CD4-positive, alpha-beta memory T cell (primary cell): ENCODE data around the gene SERTAD4. TPM values are rescaled to one million over a fixed set of nuclear protein-coding genes. Genes with fewer than 3 reads are reported as not detected.
A peak's percentile ranks its signal among the peaks of the same experiment; 100 is the strongest.

Experiments
- CTCF ChIA-PET: fragments of 350-600 bp; sonication (Branson Sonifier 250); formaldehyde crosslinking; loops from one replicate; lab custom pipeline; 2021; ENCODE audit warnings: inconsistent platforms; ENCODE audit not compliant: partially characterized antibody; lab: Charles Lee
- POLR2A ChIA-PET: fragments of 350-600 bp; sonication (Branson Sonifier 250); formaldehyde crosslinking; loops from one replicate; lab custom pipeline; 2021; ENCODE audit not compliant: partially characterized antibody; lab: Charles Lee
- DNase-seq, 5 donors: peaks; one replicate each; pipeline versions ENCODE4 v3.0.0 to v3.0.0-alpha.2; 2020 to 2022; ENCODE audit warnings: mixed read lengths in 1 of 5
- H3K27ac ChIP-seq: one replicate; pipeline ENCODE4 v1.7.0; 2013; ENCODE audit warnings: low read depth, low read length
- H3K27me3 ChIP-seq: 2 replicates; pipeline ENCODE4 v1.7.0; 2013; ENCODE audit warnings: mild to moderate bottlenecking, low read length, moderate library complexity; ENCODE audit not compliant: insufficient read depth
- H3K36me3 ChIP-seq: 2 replicates; pipeline ENCODE4 v1.7.0; 2013; ENCODE audit warnings: mild to moderate bottlenecking, low read length, moderate library complexity; ENCODE audit not compliant: insufficient read depth
- H3K4me1 ChIP-seq: 2 replicates; pipeline ENCODE4 v1.7.0; 2013; ENCODE audit warnings: mild to moderate bottlenecking, low read length, moderate library complexity; ENCODE audit not compliant: insufficient read depth
- H3K4me3 ChIP-seq, 2 donors: one replicate each; pipeline ENCODE4 v1.7.0; 2013; ENCODE audit warnings: low read length in 2 of 2, mild to moderate bottlenecking in 1 of 2
- H3K9me3 ChIP-seq, 2 donors: one replicate each; pipeline ENCODE4 v1.7.0; 2013; ENCODE audit warnings: low read length in 2 of 2, control low read depth in 1 of 2; ENCODE audit not compliant: control insufficient read depth in 1 of 2
- H3K27ac Mint-ChIP-seq, 7 donors: one replicate each; pipeline ENCODE4 v1.8.0; 2020 to 2021; ENCODE audit warnings: mixed read lengths in 7 of 7, mild to moderate bottlenecking in 6 of 7, inconsistent platforms in 3 of 7, moderate library complexity in 3 of 7
- H3K27me3 Mint-ChIP-seq, 2 donors: one replicate each; pipeline ENCODE4 v1.8.0; 2020 to 2021; ENCODE audit warnings: mixed read lengths in 2 of 2
- H3K36me3 Mint-ChIP-seq, 2 donors: one replicate each; pipeline ENCODE4 v1.8.0; 2020 to 2021; ENCODE audit warnings: mixed read lengths in 2 of 2, inconsistent platforms in 1 of 2, mild to moderate bottlenecking in 1 of 2
- H3K4me1 Mint-ChIP-seq, 4 donors: one replicate each; pipeline ENCODE4 v1.8.0; 2020 to 2021; ENCODE audit warnings: mixed read lengths in 4 of 4, mild to moderate bottlenecking in 1 of 4
- H3K4me3 Mint-ChIP-seq, 8 donors: one replicate each; pipeline ENCODE4 v1.8.0; 2020 to 2021; ENCODE audit warnings: mixed read lengths in 8 of 8, mild to moderate bottlenecking in 7 of 8, moderate library complexity in 6 of 8, inconsistent platforms in 3 of 8
- H3K9me3 Mint-ChIP-seq, 8 donors: one replicate each; pipeline ENCODE4 v1.8.0; 2020 to 2021; ENCODE audit warnings: mixed read lengths in 8 of 8, mild to moderate bottlenecking in 5 of 8, inconsistent platforms in 3 of 8, moderate library complexity in 1 of 8
- intact Hi-C: fragments of 100-400 bp; cut with micrococcal nuclease; formaldehyde crosslinking; loops from one replicate; pipeline ENCODE4 v1.15.1; 2023
- polyA plus RNA-seq, 2 donors: library from polyadenylated mRNA; unstranded; fragments of 300-500 nt; fragmentation: Illumina TruSeq; gene quantifications; one replicate each; pipeline ENCODE4 v1.2.3, GENCODE V29; 2021
- total RNA-seq, 2 experiments: library from RNA; stranded (reverse); gene quantifications; one replicate each; pipeline ENCODE4 v1.2.3, GENCODE V29; 2021

SERTAD4 gene
- total and polyA plus RNA-seq, 4 experiments from 2014 or later: not detected

GRCh38 chr1:210280221-210280620 lies 47.6 kb downstream of the SERTAD4 start:
- Histone ChIP-seq H3K27ac (no peak overlapping the region), H3K4me1 (no peaks in the 10 kb centered on the region), H3K4me3 (no peak overlapping the region), H3K9me3 (peaks cover 0 to 16% of the 10 kb centered on the region in 2 donors), H3K36me3 (no peaks in the 10 kb centered on the region), H3K27me3 (no peaks in the 10 kb centered on the region)
- CTCF ChIA-PET: no interaction called here
- H3K27ac Mint-ChIP-seq: no peak overlapping the region
- H3K4me3 Mint-ChIP-seq: no peak overlapping the region
- intact Hi-C loops: no loop called here
- no peak for DNase-seq
- H3K27me3 Mint-ChIP-seq: peaks cover 17 to 23% of the 10 kb centered on the region in 2 donors
- peaks cover 4 to 62% (median 36%) of the 10 kb centered on the region in 8 donors for H3K9me3 Mint-ChIP-seq
- no peaks in the 10 kb centered on the region for H3K4me1 Mint-ChIP-seq
- H3K36me3 Mint-ChIP-seq: no peaks in the 10 kb centered on the region
- POLR2A ChIA-PET: no interaction called here

- Mint-ChIP-seq H3K4me3 (no peak overlapping the region), H3K4me1 (peaks cover 0 to 9% (median 4%) of the 10 kb centered on the region in 4 donors), H3K9me3 (peaks cover 0 to 3% (median under 1%) of the 10 kb centered on the region in 8 donors), H3K36me3 (no peaks in the 10 kb centered on the region), H3K27me3 (peaks cover 37 to 54% of the 10 kb centered on the region in 2 donors), H3K27ac (no peak overlapping the region)
- POLR2A ChIA-PET: no interaction called here
- Histone ChIP-seq H3K27me3 (peaks cover 14% of the 10 kb centered on the region), H3K4me3 (no peak overlapping the region), H3K27ac (no peak overlapping the region), H3K9me3 (no peaks in the 10 kb centered on the region), H3K4me1 (peaks cover 4% of the 10 kb centered on the region), H3K36me3 (no peaks in the 10 kb centered on the region)
- DNase-seq: no peak
- intact Hi-C loops: no loop called here
- CTCF ChIA-PET: interaction anchor here (0.6 to 1.1 kb wide), 2 partner anchors 21 to 122 kb away, joined by 3 read pairs; no protein-coding TSS in a partner anchor
Measured at GRCh38 chr1:210288116-210288515, 55.5 kb downstream of the SERTAD4 start.

- Histone ChIP-seq H3K9me3 (no peaks in the 10 kb centered on the region), H3K36me3 (no peaks in the 10 kb centered on the region), H3K4me1 (peaks cover 4% of the 10 kb centered on the region), H3K27ac (no peak overlapping the region), H3K27me3 (peaks cover 19% of the 10 kb centered on the region), H3K4me3 (no peak overlapping the region)
- no peaks in the 10 kb centered on the region for H3K9me3 Mint-ChIP-seq
- H3K4me1 Mint-ChIP-seq: peaks cover 0 to 9% (median 4%) of the 10 kb centered on the region in 4 donors
- peaks cover 37 to 50% of the 10 kb centered on the region in 2 donors for H3K27me3 Mint-ChIP-seq
- ChIA-PET POLR2A (no interaction called here), CTCF (no interaction called here)
- no peak for DNase-seq
- no peaks in the 10 kb centered on the region for H3K36me3 Mint-ChIP-seq
- no peak overlapping the region for H3K27ac Mint-ChIP-seq
- no peak overlapping the region for H3K4me3 Mint-ChIP-seq
- intact Hi-C loops: no loop called here
Measured at GRCh38 chr1:210289248-210289647, 56.7 kb downstream of the SERTAD4 start.

- ChIA-PET CTCF (interaction anchor here (1.2 to 1.6 kb wide), 2 partner anchors 11 to 20 kb away, joined by 3 read pairs; no protein-coding TSS in a partner anchor), POLR2A (no interaction called here)
- Histone ChIP-seq H3K27me3 (peaks cover 19% of the 10 kb centered on the region), H3K4me1 (peaks cover 4% of the 10 kb centered on the region), H3K4me3 (no peak overlapping the region), H3K36me3 (no peaks in the 10 kb centered on the region), H3K27ac (no peak overlapping the region), H3K9me3 (no peaks in the 10 kb centered on the region)
- Mint-ChIP-seq H3K36me3 (no peaks in the 10 kb centered on the region), H3K27ac (no peak overlapping the region), H3K9me3 (no peaks in the 10 kb centered on the region), H3K4me3 (peak overlapping the region in 1 of 8 donors; percentile 28), H3K4me1 (peaks cover 0 to 9% (median 4%) of the 10 kb centered on the region in 4 donors), H3K27me3 (peaks cover 37 to 50% of the 10 kb centered on the region in 2 donors)
- DNase-seq: no peak
- intact Hi-C loops: no loop called here
Measured at GRCh38 chr1:210291081-210291764, 58.6 kb downstream of the SERTAD4 start.

- no peak for DNase-seq
- Mint-ChIP-seq H3K36me3 (no peaks in the 10 kb centered on the region), H3K27ac (no peak overlapping the region), H3K4me1 (peaks cover 0 to 9% (median 4%) of the 10 kb centered on the region in 4 donors), H3K9me3 (no peaks in the 10 kb centered on the region), H3K4me3 (peak overlapping the region in 3 of 8 donors; percentile 28 to 50 (median 34)), H3K27me3 (peaks cover 37 to 55% of the 10 kb centered on the region in 2 donors)
- ChIA-PET POLR2A (interaction anchor here (1.0 kb wide), 1 partner anchor 49 kb away, joined by 4 read pairs; no protein-coding TSS in a partner anchor), CTCF (interaction anchor here (1.2 to 1.6 kb wide), 2 partner anchors 10 to 19 kb away, joined by 3 read pairs; no protein-coding TSS in a partner anchor)
- intact Hi-C loops: no loop called here
- peaks cover 19% of the 10 kb centered on the region for H3K27me3 ChIP-seq
- no peak overlapping the region for H3K27ac ChIP-seq
- H3K36me3 ChIP-seq: no peaks in the 10 kb centered on the region
- H3K4me1 ChIP-seq: peaks cover 4% of the 10 kb centered on the region
- H3K9me3 ChIP-seq: no peaks in the 10 kb centered on the region
- no peak overlapping the region for H3K4me3 ChIP-seq
Measured at GRCh38 chr1:210291786-210292230, 59.2 kb downstream of the SERTAD4 start.

GRCh38 chr1:210292231-210292871 lies 59.8 kb downstream of the SERTAD4 start:
- H3K4me1 ChIP-seq: peaks cover 4% of the 10 kb centered on the region
- intact Hi-C loops: no loop called here
- no peaks in the 10 kb centered on the region for H3K36me3 Mint-ChIP-seq
- H3K4me3 ChIP-seq: no peak overlapping the region
- no peaks in the 10 kb centered on the region for H3K9me3 ChIP-seq
- H3K4me3 Mint-ChIP-seq: peak overlapping the region in 7 of 8 donors; percentile 42 to 72 (median 61)
- CTCF ChIA-PET: interaction anchor here (1.0 to 1.2 kb wide), 2 partner anchors 9 to 19 kb away, joined by 3 to 5 read pairs; no protein-coding TSS in a partner anchor
- H3K4me1 Mint-ChIP-seq: peaks cover 0 to 9% (median 4%) of the 10 kb centered on the region in 4 donors
- H3K27ac Mint-ChIP-seq: peak overlapping the region in 1 of 7 donors; percentile 2
- POLR2A ChIA-PET: interaction anchor here (1.0 kb wide), 1 partner anchor 49 kb away, joined by 4 read pairs; no protein-coding TSS in a partner anchor
- no peaks in the 10 kb centered on the region for H3K36me3 ChIP-seq
- no peak overlapping the region for H3K27ac ChIP-seq
- H3K9me3 Mint-ChIP-seq: no peaks in the 10 kb centered on the region
- H3K27me3 ChIP-seq: peaks cover 19% of the 10 kb centered on the region
- DNase-seq: peak in 4 of 5 donors; percentile 5 to 22 (median 14)
- peaks cover 37 to 54% of the 10 kb centered on the region in 2 donors for H3K27me3 Mint-ChIP-seq

GRCh38 chr1:210293171-210293607 lies 60.6 kb downstream of the SERTAD4 start:
- H3K27ac Mint-ChIP-seq: no peak overlapping the region
- DNase-seq: no peak
- H3K36me3 Mint-ChIP-seq: no peaks in the 10 kb centered on the region
- ChIA-PET CTCF (interaction anchor here (1.0 to 1.2 kb wide), 2 partner anchors 10 to 18 kb away, joined by 3 to 5 read pairs; no protein-coding TSS in a partner anchor), POLR2A (no interaction called here)
- H3K27me3 Mint-ChIP-seq: peaks cover 34 to 49% of the 10 kb centered on the region in 2 donors
- Histone ChIP-seq H3K4me3 (no peak overlapping the region), H3K27me3 (peaks cover 19% of the 10 kb centered on the region), H3K4me1 (peaks cover 4% of the 10 kb centered on the region), H3K9me3 (no peaks in the 10 kb centered on the region), H3K36me3 (no peaks in the 10 kb centered on the region), H3K27ac (no peak overlapping the region)
- no peaks in the 10 kb centered on the region for H3K9me3 Mint-ChIP-seq
- H3K4me1 Mint-ChIP-seq: peaks cover 0 to 9% (median 4%) of the 10 kb centered on the region in 4 donors
- peak overlapping the region in 5 of 8 donors; percentile 35 to 72 (median 61) for H3K4me3 Mint-ChIP-seq
- intact Hi-C loops: no loop called here
